ENCODE data around the gene ARID4A.
"Not testable (repeated sequence)": the region's sequence is repeated elsewhere in the genome, so short reads cannot be mapped to it uniquely, and the experiment has no call there.

The ARID4A gene

GRCh38 chr14:58292187-58292586 is 6.2 kb upstream of the ARID4A start:
- DNase-seq: no peak

GRCh38 chr14:58294201-58294600 is 4.2 kb upstream of the ARID4A start:
- no peak for DNase-seq

DNA sequence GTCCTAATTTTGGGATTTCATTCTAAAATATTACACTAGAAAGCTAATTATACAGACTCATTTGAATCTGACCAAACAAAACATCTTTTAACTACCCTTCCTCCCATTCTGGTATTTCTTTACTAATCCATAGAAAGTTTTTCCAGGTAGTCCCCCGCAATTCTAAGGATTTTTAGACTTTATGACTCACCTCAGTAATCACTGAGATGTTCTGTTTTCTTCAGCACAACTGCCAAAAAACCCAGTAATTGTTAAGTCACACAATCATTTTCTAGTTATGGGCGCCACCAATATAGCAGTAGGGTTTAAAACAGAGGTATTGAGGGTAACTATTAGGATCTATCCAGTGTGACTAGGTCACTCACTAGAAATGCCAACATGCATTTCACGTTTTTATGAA is 1.6 kb upstream of the ARID4A start:
- DNase-seq: no peak

DNA sequence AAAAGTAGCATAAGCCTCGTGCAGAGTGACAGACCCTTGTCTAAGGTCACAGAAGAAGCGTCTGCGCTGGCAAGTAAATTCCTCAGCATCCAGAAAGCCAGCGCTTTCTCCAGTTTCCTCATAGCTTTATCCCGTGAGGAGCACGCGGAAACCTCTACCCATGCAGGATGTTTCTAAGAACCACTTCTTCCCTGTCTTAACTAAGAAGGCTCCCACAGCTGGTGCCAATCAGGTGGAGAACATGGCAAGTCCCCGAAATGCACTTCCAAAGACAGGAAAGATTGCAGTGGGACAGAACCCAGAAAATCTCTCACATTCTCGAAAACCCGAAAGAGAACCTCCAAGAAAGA is 968 bp upstream of the ARID4A start:
- DNase-seq: no peak

- peak; percentile 100 for DNase-seq
Observed at GRCh38 chr14:58297762-58298476, 436 bp upstream of the ARID4A start.

GRCh38 chr14:58299401-58300330 is 1.3 kb downstream of the ARID4A start:
- DNase-seq: peak; percentile 26

GRCh38 chr14:58301416-58301815 is 3.1 kb downstream of the ARID4A start:
- no peak for DNase-seq

DNA sequence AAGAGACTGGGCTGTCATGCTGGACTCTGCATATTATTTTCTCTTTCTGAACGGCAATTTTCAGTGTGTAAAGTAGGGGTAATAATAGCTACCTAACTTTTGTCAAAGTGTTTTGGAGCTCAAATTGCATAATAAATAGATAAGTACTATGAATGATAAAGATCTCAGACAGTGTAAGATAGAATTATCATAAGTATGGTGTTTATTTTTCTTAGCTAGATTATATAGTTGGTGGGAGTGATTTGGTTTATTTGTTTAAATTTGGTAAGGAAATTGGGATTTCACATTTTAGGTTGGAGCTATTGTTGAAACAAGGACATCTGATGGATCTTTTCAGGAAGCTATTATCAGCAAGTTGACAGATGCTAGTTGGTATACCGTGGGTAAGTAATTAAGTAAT is 7.4 kb downstream of the ARID4A start:
- DNase-seq: no peak

DNA sequence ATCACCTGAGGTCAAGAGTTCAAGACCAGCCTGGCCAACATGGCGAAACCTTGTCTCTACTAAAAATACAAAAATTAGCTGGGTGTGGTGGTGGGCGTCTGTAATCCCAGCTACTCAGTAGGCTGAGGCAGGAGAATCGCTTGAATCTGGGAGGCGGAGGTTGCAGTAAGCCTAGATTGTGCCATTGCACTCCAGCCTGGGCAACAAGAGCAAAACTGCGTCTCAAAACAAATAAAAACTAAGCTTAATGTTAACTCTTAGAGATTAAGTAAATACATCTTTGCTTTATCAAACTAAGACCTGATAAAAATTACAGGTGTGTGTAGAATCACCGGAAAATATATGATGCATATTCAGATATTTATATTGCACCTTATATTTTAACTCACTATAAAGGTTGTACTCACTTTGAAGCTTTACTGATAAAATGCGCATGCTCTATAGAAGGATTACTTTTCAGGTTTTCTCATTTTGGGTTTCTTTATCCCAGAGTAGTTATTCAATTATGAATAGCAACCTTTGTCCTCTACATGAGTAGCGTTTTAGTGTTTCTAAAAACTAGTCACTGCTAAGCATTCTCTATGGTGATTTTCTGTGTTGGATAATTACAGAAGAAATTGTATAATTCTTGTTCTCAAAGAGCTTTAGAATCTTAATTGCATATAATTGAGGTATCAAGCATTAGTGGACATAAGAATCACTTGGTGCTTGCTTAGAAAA is 9.4 kb downstream of the ARID4A start:
- no peak for DNase-seq

DNA sequence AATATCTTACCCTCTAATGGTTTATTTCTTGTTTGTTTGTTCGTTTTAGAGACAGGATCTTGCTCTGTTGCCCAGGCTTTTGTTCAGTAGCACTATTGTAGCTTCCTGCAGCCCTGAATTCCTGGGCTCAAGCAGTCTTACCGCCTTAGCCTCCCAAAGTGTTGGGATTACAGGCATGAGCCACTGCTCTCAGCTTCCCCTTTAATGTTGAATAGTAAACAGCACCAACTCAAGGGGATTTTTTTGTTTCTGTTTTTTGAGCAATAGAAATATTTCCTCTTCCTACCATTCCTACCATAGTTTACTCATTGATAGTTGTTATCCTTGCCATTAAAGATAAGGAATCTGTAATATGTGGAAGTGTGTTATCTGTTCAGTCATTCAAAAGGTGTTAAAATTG is 10.7 kb downstream of the ARID4A start:
- DNase-seq: no peak

DNA sequence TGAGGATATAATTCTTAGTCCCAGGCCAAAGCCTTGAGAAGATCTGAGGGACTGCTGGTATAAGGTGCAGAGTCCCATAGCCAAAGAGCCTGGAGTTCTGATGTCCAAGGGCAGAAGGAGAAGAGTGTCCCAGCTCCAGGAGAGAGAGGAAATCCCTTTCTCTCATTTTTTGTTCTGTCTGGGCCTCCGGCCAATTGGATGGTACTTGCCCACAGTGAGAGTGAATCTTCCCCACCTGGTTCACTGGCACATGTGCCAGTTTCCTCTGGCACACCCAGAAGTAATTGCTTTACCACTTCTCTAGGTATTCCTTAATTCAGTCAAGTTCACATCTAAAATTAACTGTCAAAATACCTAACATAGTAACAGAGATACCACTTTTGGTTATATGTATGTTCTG is 15.3 kb downstream of the ARID4A start:
- no peak for DNase-seq

GRCh38 chr14:58315606-58316005 is 17.3 kb downstream of the ARID4A start:
- no peak for DNase-seq

DNA sequence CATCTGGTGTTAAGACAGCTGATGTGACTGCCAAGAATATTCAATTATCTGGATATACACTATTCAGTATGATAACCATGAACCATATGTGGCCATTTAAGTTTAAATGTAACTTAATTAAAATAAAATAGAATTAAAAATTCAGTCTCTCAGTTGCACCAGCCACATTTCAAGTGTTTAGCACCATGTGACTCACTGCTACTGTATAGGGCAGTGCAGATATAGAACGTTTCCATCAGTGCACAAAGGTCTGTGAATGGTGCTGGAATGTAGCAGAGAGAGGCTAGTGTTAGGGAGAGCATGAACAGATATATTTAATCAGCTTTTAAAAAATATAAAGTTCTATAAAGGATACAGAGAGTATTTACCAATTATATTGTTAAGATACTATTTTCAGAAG is 28.7 kb downstream of the ARID4A start:
- no peak for DNase-seq

- peak; percentile 98 for DNase-seq
Observed at GRCh38 chr14:58331111-58331510, 32.8 kb downstream of the ARID4A start.

DNA sequence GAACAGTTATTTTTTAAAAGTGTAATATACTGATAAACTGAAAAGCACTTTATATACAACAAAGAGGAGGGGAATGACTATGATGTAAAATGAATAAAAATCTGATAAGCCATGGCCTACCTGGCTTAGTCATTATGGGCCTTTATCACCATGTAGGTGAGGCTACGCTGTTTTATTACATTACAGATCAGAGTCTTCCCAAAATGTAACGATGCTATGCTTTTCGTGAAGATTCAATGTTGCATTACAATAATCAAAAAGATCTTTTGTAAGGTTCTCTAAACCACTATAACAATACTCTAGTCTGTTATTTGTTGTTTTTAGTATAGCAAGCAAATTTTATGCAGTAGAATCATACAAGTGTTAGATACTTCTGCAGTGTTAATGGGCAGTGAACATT is 34.2 kb downstream of the ARID4A start:
- no peak for DNase-seq

DNA sequence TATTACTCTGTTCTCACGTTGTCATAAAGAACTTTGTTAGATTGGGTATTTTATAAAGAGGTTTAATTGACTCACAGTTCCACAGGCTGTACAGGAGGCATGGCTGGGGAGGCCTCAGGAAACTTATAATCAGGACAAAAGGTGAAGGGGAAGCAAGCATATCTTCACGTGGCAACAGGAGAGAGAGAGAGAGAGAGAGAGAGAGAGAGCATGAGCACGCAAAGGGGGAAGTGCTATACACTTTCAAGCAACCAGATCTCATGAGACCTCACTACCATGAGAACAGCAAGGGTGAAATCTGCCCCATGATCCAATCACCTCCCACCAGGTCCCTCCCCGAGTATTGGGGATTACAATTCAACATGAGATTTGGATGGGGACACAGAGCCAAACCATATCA is 41.3 kb downstream of the ARID4A start:
- not testable (repeated sequence) for DNase-seq

- no peak for DNase-seq
Observed at GRCh38 chr14:58341152-58341748, 42.9 kb downstream of the ARID4A start.

- not testable (repeated sequence) for DNase-seq
Observed at GRCh38 chr14:58343535-58343934, 45.2 kb downstream of the ARID4A start.

DNA sequence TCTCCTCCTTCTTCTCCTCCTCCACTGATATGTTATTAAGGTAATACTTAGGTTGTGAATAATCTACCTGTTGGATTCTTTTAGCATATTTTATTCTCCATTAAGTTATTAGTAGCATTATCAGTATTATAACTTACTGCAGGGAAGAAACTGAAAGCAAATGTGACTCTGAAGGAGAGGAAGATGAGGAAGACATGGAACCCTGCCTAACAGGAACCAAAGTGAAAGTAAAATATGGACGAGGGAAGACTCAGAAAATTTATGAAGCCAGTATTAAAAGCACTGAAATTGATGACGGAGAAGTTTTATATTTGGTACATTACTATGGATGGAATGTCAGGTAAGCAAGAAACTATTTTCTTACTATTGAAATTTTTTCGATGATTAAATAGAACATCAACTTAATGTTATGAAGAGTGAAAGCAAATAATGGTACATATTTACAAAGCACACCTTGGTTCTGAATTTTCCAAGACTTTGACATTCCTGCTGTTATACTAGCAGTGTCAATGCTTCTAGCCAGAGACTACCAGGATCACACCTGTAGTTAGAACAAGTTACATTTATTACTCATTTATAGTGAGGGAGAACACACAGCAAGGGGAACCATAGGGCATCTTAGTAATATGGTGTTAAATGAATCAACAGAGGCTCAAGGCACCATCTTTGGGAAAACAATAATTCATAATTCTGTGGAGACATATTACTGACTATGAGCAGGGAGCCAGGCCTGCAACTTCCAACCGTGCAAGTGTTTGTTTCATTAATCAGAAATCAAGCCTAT is 55.4 kb downstream of the ARID4A start:
- no peak for DNase-seq

DNA sequence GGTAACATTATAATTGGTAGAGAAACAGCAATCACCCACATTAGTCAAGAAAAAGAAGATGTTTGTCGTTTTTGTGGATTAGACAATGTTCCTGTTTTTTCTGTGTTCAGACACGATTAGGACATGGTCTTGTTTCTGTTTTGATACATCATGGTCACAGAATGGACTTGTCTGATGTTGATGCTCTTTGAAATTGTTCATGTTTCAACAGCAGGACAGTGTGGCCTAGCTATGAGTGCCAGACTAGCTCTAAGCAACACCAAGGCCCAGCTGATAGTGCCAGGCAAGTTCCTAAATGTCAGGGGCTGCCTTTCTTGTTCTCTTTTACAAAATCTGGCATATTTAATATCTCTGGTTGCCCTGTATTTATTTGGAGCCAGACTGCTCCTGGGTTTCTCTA is 56.5 kb downstream of the ARID4A start:
- no peak for DNase-seq

DNA sequence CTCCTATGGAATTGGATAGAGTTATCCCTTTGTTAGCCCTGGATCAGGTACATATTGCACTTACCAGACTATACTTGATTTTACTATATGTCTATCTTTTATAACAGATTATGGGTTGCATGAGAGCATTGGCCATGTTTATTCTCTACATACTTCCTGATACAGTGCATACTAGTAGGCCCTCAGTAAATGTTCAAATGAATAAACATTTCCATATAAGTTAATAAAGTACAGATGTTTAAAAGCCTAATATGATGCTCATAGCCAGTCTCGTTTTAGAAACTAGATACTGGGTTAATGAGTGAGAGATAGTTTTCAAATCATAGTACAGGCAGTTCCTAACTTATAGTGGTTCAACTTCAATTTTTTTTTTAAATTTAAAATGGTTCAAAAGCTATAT is 57.9 kb downstream of the ARID4A start:
- no peak for DNase-seq

DNA sequence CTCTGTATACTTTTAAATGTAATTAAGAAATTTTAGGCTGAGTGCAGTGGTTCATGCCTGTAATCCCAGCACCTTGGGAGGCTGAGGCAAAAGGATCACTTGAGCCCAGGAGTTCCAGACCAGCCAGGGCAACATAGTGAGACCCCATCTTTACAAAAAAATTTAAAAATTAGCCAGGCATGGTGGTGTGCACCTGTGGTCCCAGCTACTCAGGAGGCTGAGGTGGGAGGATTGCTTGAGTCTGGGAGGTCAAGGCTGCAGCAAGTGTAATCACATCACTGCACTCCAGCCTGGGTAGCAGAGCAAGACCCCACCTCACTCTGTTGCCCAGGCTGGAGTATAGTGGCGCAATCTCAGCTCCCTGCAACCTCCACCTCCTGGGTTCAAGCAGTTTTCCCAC is 63.9 kb downstream of the ARID4A start:
- not testable (repeated sequence) for DNase-seq
